Brain microvascular endothelial cell (primary cell): ENCODE results near the gene CENPT.

ENCODE experiments used
- DNase-seq: peaks from one replicate; pipeline ENCODE4 v3.0.0-alpha.2; 2020
- H3K27ac ChIP-seq: fragments of 250-450 bp; sonication (Bioruptor Pico); 2 replicates; pipeline ENCODE4 v1.5.1; 2020; ENCODE audit warnings: mild to moderate bottlenecking, moderate library complexity
- H3K27me3 ChIP-seq: fragments of 250-450 bp; sonication (Bioruptor Pico); replicated peaks from 2 replicates; pipeline ENCODE4 v1.5.1; 2020; ENCODE audit warnings: mild to moderate bottlenecking
- H3K36me3 ChIP-seq: fragments of 250-450 bp; sonication (Bioruptor Pico); replicated peaks from 2 replicates; pipeline ENCODE4 v1.5.1; 2020; ENCODE audit warnings: mild to moderate bottlenecking
- H3K4me3 ChIP-seq: 2 replicates; pipeline ENCODE4 v1.5.1; 2011; ENCODE audit warnings: low read depth, mild to moderate bottlenecking, control low read depth, low read length, moderate library complexity
- in situ Hi-C: cut with HindIII; loops from 2 replicates; pipeline ENCODE4 v1.10.0; 2017; ENCODE audit warnings: low sequenced_read_pairs, low pct_ligation_motif_present
- TF ChIP-seq, protein P1 (sequence below): IDR thresholded peaks from 2 replicates; pipeline ENCODE4 v1.5.1; 2011; ENCODE audit warnings: low read depth, mild to moderate bottlenecking, moderate library complexity, low read length, control low read depth, inconsistent platforms; ENCODE audit errors: missing control alignments

CENPT gene

DNA sequence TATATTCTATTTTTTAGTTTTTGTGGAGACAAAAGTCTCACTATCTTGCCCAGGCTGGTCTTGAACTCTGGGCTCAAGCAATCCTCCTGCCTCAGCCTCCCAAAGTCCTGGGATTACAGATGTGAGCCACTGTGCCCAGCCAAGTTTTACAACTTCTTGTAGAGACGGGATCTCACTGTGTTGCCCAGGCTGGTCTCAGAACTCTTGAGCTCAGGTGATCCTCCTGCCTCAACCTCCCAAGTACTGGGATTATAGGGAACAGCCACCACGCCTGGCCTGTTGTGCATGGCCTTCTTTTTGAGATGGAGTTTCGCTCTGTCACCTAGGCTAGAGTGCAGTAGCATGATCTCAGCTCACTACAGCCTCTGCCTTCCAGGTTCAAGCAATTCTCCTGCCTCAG is 6.2 kb upstream of the CENPT start:
- DNase-seq, result no peak
- H3K27ac ChIP-seq, result no peak overlapping the region
- no peak overlapping the region for H3K4me3 ChIP-seq
- no peaks in the 10 kb centered on the region for H3K36me3 ChIP-seq
- H3K27me3 ChIP-seq, result no peaks in the 10 kb centered on the region
- TF ChIP-seq, protein P1, sequence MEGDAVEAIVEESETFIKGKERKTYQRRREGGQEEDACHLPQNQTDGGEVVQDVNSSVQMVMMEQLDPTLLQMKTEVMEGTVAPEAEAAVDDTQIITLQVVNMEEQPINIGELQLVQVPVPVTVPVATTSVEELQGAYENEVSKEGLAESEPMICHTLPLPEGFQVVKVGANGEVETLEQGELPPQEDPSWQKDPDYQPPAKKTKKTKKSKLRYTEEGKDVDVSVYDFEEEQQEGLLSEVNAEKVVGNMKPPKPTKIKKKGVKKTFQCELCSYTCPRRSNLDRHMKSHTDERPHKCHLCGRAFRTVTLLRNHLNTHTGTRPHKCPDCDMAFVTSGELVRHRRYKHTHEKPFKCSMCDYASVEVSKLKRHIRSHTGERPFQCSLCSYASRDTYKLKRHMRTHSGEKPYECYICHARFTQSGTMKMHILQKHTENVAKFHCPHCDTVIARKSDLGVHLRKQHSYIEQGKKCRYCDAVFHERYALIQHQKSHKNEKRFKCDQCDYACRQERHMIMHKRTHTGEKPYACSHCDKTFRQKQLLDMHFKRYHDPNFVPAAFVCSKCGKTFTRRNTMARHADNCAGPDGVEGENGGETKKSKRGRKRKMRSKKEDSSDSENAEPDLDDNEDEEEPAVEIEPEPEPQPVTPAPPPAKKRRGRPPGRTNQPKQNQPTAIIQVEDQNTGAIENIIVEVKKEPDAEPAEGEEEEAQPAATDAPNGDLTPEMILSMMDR, result no peak
- in situ Hi-C loops, result no loop called here

- Histone ChIP-seq H3K27ac (peak overlapping the region; percentile 83), H3K27me3 (no peaks in the 10 kb centered on the region)
- in situ Hi-C loops, result no loop called here
Observed at GRCh38 chr16:67848118-67848517, 625 bp upstream of the CENPT start.

DNA sequence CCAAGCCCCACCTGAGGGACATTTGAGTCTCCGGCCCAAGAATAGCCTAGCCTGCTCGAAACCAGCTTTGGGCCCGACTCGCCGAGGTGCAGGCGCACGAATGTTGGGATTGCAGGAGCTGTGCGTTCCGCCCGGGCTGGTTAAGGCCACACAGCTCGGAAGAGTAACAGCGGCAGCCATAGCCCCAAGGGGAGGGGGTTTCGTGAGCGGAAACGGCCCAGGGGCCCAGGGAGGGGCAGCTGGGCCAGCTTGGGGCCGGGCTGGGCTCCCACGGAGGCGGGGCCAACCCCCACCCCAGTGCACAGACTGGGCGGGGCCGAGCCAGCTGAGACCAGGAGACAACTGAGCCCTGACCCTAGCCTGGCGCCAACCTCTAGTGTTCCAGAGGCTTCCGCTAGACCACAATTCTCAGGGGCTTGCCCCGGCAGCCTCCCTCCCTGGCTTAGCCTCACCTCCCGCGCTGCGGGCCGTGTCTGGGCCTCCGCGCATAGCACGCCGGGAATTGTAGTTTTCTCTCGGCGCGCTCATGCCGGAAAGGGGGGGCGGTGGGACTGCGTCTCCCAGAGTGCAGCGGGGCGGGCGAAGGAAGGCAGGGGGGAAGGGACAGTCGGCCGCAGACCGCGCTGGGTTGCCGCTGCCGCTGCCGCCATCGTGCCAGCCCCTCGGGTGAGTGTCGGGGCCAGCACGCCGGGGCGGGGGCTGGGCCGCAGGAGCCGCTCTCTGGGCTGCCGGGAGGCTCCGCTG is 1.0 kb downstream of the CENPT start, which contains the start of gene NUTF2:
NUTF2 (plus strand) TSS at position 614 of the 744 bp plus-strand sequence. CDS start 18,198 bp downstream, outside the sequence.
- peak; percentile 90 for DNase-seq
- H3K4me3 ChIP-seq, result peak within 1 kb of the TSS; percentile 91
- H3K27me3 ChIP-seq, result no peaks in the 10 kb centered on the region
- peak within 1 kb of the TSS; percentile 83 for H3K27ac ChIP-seq
- H3K36me3 ChIP-seq, result no peaks in the 10 kb centered on the region
- in situ Hi-C loops, result no loop called here
- TF ChIP-seq, protein P1, result no peak

More at GRCh38 chr16:67848118-67848517, 625 bp upstream of the CENPT start:
- no peak for DNase-seq
- Histone ChIP-seq H3K4me3 (peak overlapping the region; percentile 91), H3K36me3 (no peaks in the 10 kb centered on the region)
- TF ChIP-seq, protein P1, result no peak

- DNase-seq, result no peak
- Histone ChIP-seq H3K4me3 (peak overlapping the region; percentile 91), H3K36me3 (no peaks in the 10 kb centered on the region), H3K27me3 (no peaks in the 10 kb centered on the region), H3K27ac (peak overlapping the region; percentile 83)
- in situ Hi-C loops, result no loop called here
- TF ChIP-seq, protein P1, result no peak
Observed at GRCh38 chr16:67846063-67846319, 1.5 kb downstream of the CENPT start.

- Histone ChIP-seq H3K4me3 (peak overlapping the region; percentile 91), H3K27ac (peak overlapping the region; percentile 83), H3K36me3 (no peaks in the 10 kb centered on the region), H3K27me3 (no peaks in the 10 kb centered on the region)
- in situ Hi-C loops, result no loop called here
- TF ChIP-seq, protein P1, result no peak
- no peak for DNase-seq
Observed at GRCh38 chr16:67845291-67846062, 2.0 kb downstream of the CENPT start.
